ENCODE measurements around the gene CDCA5.

GRCh38 chr11:65112546-65113360 is 28.9 kb upstream of the CDCA5 start:
- TF ChIP-seq ZNF274 (IDR thresholded peaks at IDR 0.05; ENCODE audit: low read depth, low read length): no peak
- TF ChIP-seq YY1 (IDR thresholded peaks at IDR 0.05; ENCODE audit: insufficient read depth, insufficient read length): no peak
- TF ChIP-seq SUZ12 (IDR thresholded peaks at IDR 0.05; ENCODE audit: extremely low read depth, insufficient read depth, insufficient read length): no peak

All from NT2/D1 (cell line).